ENCODE measurements around the gene UROC1.

- TF ChIP-seq CTCF (conservative IDR thresholded peaks at IDR 0.05; ENCODE audit: low read depth, low read length) (no peak), POLR2A (IDR thresholded peaks at IDR 0.05; ENCODE audit: low read depth, low read length) (no peak)
Measured at GRCh38 chr3:126502656-126503055, 14.9 kb downstream of the UROC1 start.
